Measurements from ENCODE around the gene SLC1A3.
"Not testable (repeated sequence)": the region's sequence is repeated elsewhere in the genome, so short reads cannot be mapped to it uniquely, and the experiment has no call there.

Gene SLC1A3

DNA sequence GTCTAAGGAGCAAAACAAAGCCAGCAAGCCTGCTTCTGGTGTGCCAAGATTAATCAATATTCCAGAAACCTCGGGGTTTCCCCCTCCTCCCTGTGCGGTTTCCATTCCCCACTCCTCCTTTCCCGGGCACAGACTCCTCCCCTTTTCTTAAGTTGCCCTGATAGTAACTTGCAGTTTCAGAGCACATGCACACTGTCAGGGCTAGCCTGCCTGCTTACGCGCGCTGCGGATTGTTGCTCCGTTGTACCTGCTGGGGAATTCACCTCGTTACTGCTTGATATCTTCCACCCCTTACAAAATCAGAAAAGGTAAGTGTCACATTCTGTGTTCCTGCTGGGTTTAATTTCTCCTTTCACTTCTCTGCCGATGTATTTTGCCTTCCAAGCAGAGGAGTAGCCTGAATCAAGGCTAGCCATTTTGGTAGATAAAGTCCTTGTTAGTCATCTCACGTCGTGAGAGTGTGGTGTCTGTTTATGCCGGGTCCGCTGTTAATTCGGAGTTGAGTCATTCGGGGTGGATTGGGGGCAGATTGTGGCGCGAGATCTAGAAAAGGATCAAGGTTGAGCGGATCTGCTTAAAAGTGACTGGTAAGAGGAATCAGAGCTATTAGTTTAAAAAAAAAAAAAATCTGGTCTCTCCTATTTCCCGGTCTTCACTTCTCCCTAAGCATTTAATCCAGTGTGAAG, at the start of gene SLC1A3:
Gene SLC1A3 (plus strand): TSS at position 179 of the 686 bp plus-strand sequence. CDS start 1,818 bp downstream, outside the sequence.
- Histone ChIP-seq H3K9me3 (ENCODE audit: low read length) (no peaks in the 10 kb centered on the region), H3K4me1 (ENCODE audit: insufficient read depth, low read length) (no peaks in the 10 kb centered on the region), H3K27ac (ENCODE audit: low read depth, low read length) (peak within 1 kb of the TSS; percentile 21), H3K9ac (ENCODE audit: low read length) (peak within 1 kb of the TSS; percentile 9), H3K27me3 (ENCODE audit: control insufficient read depth in 1 of 2, insufficient read depth in 2 of 2, low read length in 2 of 2) (no peaks in the 10 kb centered on the region), H3K4me3 (ENCODE audit: low read depth in 1 of 2, low read length in 2 of 2) (peak within 1 kb of the TSS; percentile 56 to 67), H3K36me3 (ENCODE audit: insufficient read depth, low read length) (no peaks in the 10 kb centered on the region)

DNA sequence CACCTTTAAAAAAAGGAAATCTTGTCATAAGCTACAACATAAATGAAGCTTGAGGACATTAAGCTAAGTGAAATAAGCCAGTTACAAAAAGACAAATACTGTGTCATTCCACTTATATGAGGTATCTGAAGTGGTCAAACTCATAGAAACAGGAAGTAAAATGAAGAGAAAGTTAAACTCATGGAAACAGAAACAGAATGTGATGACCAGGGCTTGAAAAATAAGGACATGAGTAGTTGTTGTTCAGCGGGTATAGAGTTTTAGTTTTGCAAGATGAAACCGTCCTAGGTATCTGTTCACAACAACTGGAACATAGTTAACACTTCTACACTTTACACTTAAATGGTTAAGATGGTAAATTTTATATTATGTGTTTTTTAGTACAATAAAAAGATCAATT, 47.8 kb upstream of the SLC1A3 start:
- H3K9ac ChIP-seq (ENCODE audit: low read length) = no peak overlapping the region
- H3K4me1 ChIP-seq (ENCODE audit: insufficient read depth, low read length) = no peaks in the 10 kb centered on the region
- no peak overlapping the region for H3K27ac ChIP-seq (ENCODE audit: low read depth, low read length)
- H3K9me3 ChIP-seq (ENCODE audit: low read length) = no peaks in the 10 kb centered on the region
- no peaks in the 10 kb centered on the region for H3K36me3 ChIP-seq (ENCODE audit: insufficient read depth, low read length)
- H3K4me3 ChIP-seq (ENCODE audit: low read depth in 1 of 2, low read length in 2 of 2) = no peak overlapping the region
- H3K27me3 ChIP-seq (ENCODE audit: control insufficient read depth in 1 of 2, insufficient read depth in 2 of 2, low read length in 2 of 2) = no peaks in the 10 kb centered on the region

- no peak overlapping the region for H3K27ac ChIP-seq (ENCODE audit: low read depth, low read length)
- H3K4me1 ChIP-seq (ENCODE audit: insufficient read depth, low read length) = no peaks in the 10 kb centered on the region
- no peaks in the 10 kb centered on the region for H3K9me3 ChIP-seq (ENCODE audit: low read length)
- no peaks in the 10 kb centered on the region for H3K27me3 ChIP-seq (ENCODE audit: control insufficient read depth in 1 of 2, insufficient read depth in 2 of 2, low read length in 2 of 2)
- H3K36me3 ChIP-seq (ENCODE audit: insufficient read depth, low read length) = no peaks in the 10 kb centered on the region
- H3K4me3 ChIP-seq (ENCODE audit: low read depth in 1 of 2, low read length in 2 of 2) = no peak overlapping the region
- no peak overlapping the region for H3K9ac ChIP-seq (ENCODE audit: low read length)
These were observed 44.8 kb upstream of the SLC1A3 start for GRCh38 chr5:36561601-36562000.

GRCh38 chr5:36569491-36569890, 36.9 kb upstream of the SLC1A3 start:
- H3K9ac ChIP-seq (ENCODE audit: low read length) = no peak overlapping the region
- no peaks in the 10 kb centered on the region for H3K27me3 ChIP-seq (ENCODE audit: control insufficient read depth in 1 of 2, insufficient read depth in 2 of 2, low read length in 2 of 2)
- no peaks in the 10 kb centered on the region for H3K9me3 ChIP-seq (ENCODE audit: low read length)
- no peak overlapping the region for H3K27ac ChIP-seq (ENCODE audit: low read depth, low read length)
- no peaks in the 10 kb centered on the region for H3K4me1 ChIP-seq (ENCODE audit: insufficient read depth, low read length)
- H3K4me3 ChIP-seq (ENCODE audit: low read depth in 1 of 2, low read length in 2 of 2) = no peak overlapping the region
- H3K36me3 ChIP-seq (ENCODE audit: insufficient read depth, low read length) = no peaks in the 10 kb centered on the region

DNA sequence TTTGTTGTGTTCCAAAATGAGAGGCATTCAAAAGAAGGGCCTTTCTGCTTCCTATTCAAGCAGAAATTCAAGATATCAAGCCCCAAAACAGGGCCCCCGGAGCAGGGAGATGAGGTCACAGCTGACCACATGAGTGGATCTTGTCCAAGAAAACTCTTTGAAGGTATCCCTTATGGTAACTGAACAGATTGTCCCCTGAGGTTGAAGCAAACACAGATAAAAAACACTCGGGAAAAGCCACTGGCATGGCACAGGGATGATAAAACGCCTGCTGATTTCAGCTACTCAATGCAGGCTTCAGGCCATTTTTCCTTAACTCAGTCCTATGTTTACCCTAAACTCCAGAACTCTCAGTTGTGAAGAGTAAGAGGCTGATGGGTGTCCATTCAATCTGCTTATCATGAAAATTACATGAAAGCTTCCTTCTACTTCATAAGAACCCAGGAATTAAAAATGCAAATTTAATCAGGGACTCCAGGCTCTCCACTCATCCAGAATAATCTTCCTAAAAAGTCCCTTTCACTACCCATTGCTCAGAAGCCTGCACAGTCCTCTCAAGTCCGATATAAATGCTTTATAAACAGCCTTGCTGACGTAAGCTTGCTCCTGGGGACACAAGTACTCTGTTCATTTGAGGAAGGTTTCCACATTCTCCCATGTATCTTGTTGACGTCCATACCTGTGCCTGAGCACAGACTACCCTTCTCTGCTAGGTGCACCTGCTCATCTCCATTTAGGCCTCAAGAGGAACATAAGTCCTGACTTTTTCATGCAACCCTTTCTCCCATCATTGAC, 35.9 kb upstream of the SLC1A3 start:
- Histone ChIP-seq H3K27ac (ENCODE audit: low read depth, low read length) (no peak overlapping the region), H3K4me3 (ENCODE audit: low read depth in 1 of 2, low read length in 2 of 2) (no peak overlapping the region), H3K9me3 (ENCODE audit: low read length) (no peaks in the 10 kb centered on the region), H3K36me3 (ENCODE audit: insufficient read depth, low read length) (no peaks in the 10 kb centered on the region), H3K9ac (ENCODE audit: low read length) (no peak overlapping the region), H3K27me3 (ENCODE audit: control insufficient read depth in 1 of 2, insufficient read depth in 2 of 2, low read length in 2 of 2) (no peaks in the 10 kb centered on the region), H3K4me1 (ENCODE audit: insufficient read depth, low read length) (no peaks in the 10 kb centered on the region)

DNA sequence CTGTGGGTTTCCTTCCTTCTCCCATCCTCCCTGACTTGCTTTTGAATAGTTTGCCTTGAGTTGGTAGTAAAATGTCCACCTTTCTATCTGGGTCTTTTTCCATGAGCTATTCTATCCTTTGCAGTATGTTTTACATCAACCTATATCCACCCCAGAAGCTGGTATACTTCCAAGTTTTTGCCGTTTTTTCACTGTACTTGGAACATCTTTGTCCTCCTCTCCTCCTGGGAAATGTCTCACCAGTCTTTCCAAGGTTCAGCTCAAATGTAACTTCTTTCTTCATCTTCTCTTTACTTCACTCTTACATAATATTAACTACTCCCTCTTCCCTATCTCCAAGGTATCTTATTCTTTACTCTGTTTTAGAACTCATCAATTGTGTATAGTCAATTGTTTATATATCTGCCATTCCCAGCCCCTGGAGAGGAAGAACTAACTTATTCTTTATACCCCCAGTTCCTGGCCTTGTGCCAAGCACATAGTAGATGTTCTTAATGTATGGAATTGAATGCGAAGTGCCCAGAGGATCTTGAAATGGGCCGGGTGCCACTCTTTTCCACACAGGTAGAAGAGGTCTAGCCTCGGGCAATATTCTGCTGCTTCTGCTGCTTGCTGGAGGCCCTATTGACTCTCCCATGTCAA, 34.9 kb upstream of the SLC1A3 start:
- no peak overlapping the region for H3K9ac ChIP-seq (ENCODE audit: low read length)
- H3K36me3 ChIP-seq (ENCODE audit: insufficient read depth, low read length) = no peaks in the 10 kb centered on the region
- H3K4me3 ChIP-seq (ENCODE audit: low read depth in 1 of 2, low read length in 2 of 2) = no peak overlapping the region
- no peaks in the 10 kb centered on the region for H3K4me1 ChIP-seq (ENCODE audit: insufficient read depth, low read length)
- H3K9me3 ChIP-seq (ENCODE audit: low read length) = no peaks in the 10 kb centered on the region
- H3K27ac ChIP-seq (ENCODE audit: low read depth, low read length) = no peak overlapping the region
- H3K27me3 ChIP-seq (ENCODE audit: control insufficient read depth in 1 of 2, insufficient read depth in 2 of 2, low read length in 2 of 2) = no peaks in the 10 kb centered on the region

DNA sequence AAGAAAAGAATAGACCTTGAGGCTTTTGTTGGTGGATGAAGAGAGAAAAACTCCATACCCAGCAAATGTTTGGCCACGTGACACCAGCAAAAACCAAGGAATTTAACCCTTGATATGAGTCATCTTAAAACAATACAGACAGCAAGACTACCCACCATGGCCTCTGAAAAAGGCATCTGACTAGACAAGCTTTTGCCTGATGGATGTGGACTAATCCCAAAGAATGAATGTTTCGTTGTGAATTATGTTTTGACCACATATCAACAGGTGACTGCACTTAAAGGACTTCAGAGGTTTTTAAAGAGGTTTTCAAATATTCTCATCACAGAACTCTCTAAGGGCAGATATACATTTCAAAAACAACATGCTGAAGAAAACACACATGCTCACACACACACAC, 33.0 kb upstream of the SLC1A3 start:
- no peaks in the 10 kb centered on the region for H3K27me3 ChIP-seq (ENCODE audit: control insufficient read depth in 1 of 2, insufficient read depth in 2 of 2, low read length in 2 of 2)
- H3K9ac ChIP-seq (ENCODE audit: low read length) = no peak overlapping the region
- no peaks in the 10 kb centered on the region for H3K36me3 ChIP-seq (ENCODE audit: insufficient read depth, low read length)
- H3K4me3 ChIP-seq (ENCODE audit: low read depth in 1 of 2, low read length in 2 of 2) = no peak overlapping the region
- no peaks in the 10 kb centered on the region for H3K4me1 ChIP-seq (ENCODE audit: insufficient read depth, low read length)
- no peak overlapping the region for H3K27ac ChIP-seq (ENCODE audit: low read depth, low read length)
- no peaks in the 10 kb centered on the region for H3K9me3 ChIP-seq (ENCODE audit: low read length)

DNA sequence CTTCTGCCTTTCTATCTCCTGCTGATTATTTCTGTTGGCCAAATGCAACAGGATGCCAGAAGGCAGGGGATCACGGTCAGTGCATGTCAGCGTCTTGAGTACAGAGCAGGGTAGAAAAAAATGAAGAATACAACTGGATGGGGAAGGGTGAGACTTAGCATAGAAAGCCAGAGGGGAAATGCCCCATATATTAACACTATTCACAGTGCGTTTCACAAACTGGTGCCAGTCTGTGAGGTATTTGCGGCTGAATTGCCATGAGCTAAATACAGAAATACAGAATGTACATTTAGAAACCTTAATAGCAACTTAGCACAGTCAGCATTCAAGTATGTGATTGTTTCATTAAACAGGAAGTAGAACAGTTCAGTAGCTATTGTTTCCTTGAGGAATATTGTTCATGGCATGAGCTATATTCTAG, 31.0 kb upstream of the SLC1A3 start:
- Histone ChIP-seq H3K27me3 (ENCODE audit: control insufficient read depth in 1 of 2, insufficient read depth in 2 of 2, low read length in 2 of 2) (no peaks in the 10 kb centered on the region), H3K36me3 (ENCODE audit: insufficient read depth, low read length) (no peaks in the 10 kb centered on the region), H3K9ac (ENCODE audit: low read length) (no peak overlapping the region), H3K4me3 (ENCODE audit: low read depth in 1 of 2, low read length in 2 of 2) (no peak overlapping the region), H3K27ac (ENCODE audit: low read depth, low read length) (no peak overlapping the region), H3K9me3 (ENCODE audit: low read length) (no peaks in the 10 kb centered on the region), H3K4me1 (ENCODE audit: insufficient read depth, low read length) (no peaks in the 10 kb centered on the region)

DNA sequence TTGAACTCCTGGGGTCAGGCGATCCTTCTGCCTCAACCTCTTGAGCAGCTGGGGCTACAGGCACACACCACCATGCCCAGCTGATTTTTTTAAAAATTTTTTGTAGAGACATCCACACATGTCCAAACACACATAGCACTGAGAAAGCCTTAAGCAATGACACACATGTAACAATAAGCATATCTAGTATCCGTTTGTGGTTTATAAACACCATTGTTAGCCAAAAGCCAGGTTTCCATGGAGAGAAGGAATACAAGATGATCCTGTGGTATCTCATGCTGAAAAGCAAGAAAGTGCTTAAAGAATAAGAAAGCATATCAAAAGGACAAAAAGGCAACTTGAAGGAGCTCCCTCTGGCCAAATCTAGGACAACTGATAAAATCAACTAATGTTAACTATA, 29.7 kb upstream of the SLC1A3 start:
- no peaks in the 10 kb centered on the region for H3K36me3 ChIP-seq (ENCODE audit: insufficient read depth, low read length)
- H3K4me3 ChIP-seq (ENCODE audit: low read depth in 1 of 2, low read length in 2 of 2) = no peak overlapping the region
- no peaks in the 10 kb centered on the region for H3K4me1 ChIP-seq (ENCODE audit: insufficient read depth, low read length)
- H3K9ac ChIP-seq (ENCODE audit: low read length) = no peak overlapping the region
- H3K9me3 ChIP-seq (ENCODE audit: low read length) = no peaks in the 10 kb centered on the region
- no peak overlapping the region for H3K27ac ChIP-seq (ENCODE audit: low read depth, low read length)
- no peaks in the 10 kb centered on the region for H3K27me3 ChIP-seq (ENCODE audit: control insufficient read depth in 1 of 2, insufficient read depth in 2 of 2, low read length in 2 of 2)

- not testable (repeated sequence) for H3K4me1 ChIP-seq (ENCODE audit: insufficient read depth, low read length); H3K4me3 ChIP-seq (ENCODE audit: low read depth in 1 of 2, low read length in 2 of 2); H3K36me3 ChIP-seq (ENCODE audit: insufficient read depth, low read length); H3K27ac ChIP-seq (ENCODE audit: low read depth, low read length); H3K9me3 ChIP-seq (ENCODE audit: low read length); H3K27me3 ChIP-seq (ENCODE audit: control insufficient read depth in 1 of 2, insufficient read depth in 2 of 2, low read length in 2 of 2); H3K9ac ChIP-seq (ENCODE audit: low read length)
These were observed 26.5 kb upstream of the SLC1A3 start for GRCh38 chr5:36579858-36580257.

DNA sequence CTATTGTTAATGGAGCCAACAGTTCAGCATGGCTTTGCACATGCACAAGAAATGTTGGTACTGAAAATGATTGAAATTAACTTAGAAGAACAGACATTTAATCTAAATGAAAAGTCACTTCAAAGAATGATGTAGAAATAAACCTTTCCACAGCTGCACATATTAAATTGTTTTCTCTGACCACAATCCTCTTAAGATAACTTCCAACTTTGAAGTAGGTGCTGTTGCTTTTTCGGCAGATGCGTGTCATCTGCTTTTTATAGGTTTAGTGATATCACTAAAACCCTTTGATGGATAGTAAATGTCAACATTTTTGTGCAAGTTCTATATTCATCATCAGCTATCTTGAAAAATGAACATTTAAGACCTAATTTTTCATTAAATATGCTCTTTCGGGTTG, 25.3 kb upstream of the SLC1A3 start:
- Histone ChIP-seq H3K4me3 (ENCODE audit: low read depth in 1 of 2, low read length in 2 of 2) (no peak overlapping the region), H3K27me3 (ENCODE audit: control insufficient read depth in 1 of 2, insufficient read depth in 2 of 2, low read length in 2 of 2) (no peaks in the 10 kb centered on the region), H3K9ac (ENCODE audit: low read length) (no peak overlapping the region), H3K9me3 (ENCODE audit: low read length) (no peaks in the 10 kb centered on the region), H3K4me1 (ENCODE audit: insufficient read depth, low read length) (no peaks in the 10 kb centered on the region), H3K27ac (ENCODE audit: low read depth, low read length) (no peak overlapping the region), H3K36me3 (ENCODE audit: insufficient read depth, low read length) (no peaks in the 10 kb centered on the region)

All from muscle layer of colon (tissue), 2 donors.